EL (cell line): Measurements from ENCODE around the gene AIG1.
A peak's percentile ranks its signal among the peaks of the same experiment; 100 is the strongest.
"Not testable (repeated sequence)": the region's sequence is repeated elsewhere in the genome, so short reads cannot be mapped to it uniquely, and the experiment has no call there.

Source experiments
- DNase-seq: peaks from one replicate; pipeline ENCODE4 v3.0.0-alpha.2; 2016

Gene AIG1

DNA sequence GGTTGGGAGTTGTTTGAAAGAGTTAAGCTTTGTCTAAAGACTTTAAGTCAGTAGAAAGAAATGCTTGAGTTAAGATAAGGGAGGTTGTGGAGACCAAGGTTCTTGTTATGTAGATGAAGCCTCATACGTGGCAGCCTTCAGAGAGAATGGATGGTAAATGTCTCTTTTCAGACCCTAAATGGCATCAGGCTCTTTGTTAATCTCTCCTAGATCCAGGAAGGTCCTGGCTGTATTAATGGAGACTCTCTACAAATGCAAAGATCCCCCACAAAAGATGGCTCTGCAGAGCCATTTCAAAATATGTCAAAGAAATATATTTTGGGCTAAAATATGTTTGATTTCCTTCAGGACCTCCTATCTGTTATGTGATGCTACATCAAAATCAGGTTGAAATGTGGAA lies 228.2 kb downstream of the AIG1 start:
- DNase-seq, result no peak

DNA sequence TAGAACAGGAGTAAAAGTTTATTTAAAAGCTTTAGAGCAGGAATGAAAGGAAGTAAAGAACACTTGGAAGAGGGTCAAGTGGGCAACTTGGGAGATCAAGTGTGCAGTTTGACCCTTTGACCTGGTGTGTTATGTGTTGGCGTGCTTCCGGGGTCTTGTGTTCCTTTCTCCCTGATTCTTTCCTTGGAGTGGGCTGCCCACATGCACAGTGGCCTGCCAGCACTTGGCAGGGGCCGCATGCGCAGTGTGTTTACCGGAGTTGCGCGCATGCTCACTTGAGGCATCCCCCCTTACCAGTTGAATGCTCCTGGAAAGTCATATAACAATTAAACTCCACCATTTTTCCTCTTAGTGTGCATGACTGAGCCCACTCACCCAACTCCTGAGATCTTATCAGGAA lies 229.5 kb downstream of the AIG1 start:
- DNase-seq, result no peak

DNA sequence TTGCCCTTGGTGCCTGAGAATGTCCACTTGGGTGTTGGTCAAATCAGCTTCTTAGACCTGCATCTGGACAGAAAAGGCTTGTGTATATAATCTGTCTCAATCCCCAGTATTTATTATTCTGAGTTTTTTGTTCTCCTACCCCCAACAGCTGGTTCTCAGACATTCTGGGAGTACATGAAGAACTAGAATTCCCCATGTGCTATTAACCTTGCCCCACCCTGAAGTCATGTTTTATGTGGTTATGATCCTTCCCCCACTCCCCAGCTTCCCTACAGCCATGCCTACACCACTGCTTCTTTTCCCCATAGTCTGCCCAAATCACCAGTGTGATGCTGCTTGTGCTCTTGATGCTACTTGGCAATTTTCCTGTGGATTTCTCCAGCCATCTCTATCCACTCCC lies 232.8 kb downstream of the AIG1 start:
- DNase-seq, result no peak

DNA sequence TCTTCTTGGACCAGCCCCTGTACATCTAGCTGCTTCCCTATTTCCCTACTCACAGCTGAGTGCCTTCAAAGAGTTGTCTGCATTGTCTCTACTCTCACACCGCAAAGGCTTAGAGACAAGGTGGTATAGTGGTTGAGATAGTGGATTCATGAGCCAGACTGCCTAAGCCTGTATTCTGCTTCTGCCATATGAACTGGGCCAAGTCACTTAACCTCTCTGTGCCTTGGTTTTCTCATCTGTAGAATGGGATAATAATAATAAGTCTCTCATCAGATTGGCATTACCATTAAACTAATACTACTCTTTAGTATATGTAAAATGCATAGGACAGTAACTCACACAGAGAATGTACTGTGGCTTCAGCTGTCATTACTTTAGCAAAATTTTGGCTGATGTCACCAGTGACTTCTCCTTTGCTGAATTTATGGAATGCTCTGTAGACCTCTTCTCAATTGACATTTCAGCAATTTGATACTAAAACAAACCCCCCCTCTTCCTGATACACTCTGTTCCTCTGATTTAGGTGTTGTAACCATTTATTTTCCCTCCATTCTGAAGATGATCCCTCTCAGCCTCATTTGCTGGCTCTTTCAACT lies 233.7 kb downstream of the AIG1 start:
- DNase-seq, result no peak

DNA sequence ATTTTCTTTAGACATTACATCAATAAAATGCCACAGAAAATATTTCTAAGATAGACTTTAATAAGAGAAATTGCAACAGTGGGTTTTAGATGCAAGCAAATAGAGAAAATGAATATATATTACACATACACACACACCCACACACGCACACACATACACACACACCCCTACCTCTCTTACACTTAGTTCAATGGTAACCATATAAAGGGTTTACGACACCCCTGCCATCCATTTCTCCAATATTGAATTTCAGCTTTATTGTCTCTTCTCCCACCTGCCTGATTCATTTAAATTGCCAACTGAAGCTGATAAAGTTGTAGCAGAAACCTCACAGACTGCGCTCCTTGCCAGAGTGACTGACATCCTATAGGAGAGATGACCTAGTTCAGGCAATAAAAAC lies 235.2 kb downstream of the AIG1 start:
- DNase-seq, result no peak

DNA sequence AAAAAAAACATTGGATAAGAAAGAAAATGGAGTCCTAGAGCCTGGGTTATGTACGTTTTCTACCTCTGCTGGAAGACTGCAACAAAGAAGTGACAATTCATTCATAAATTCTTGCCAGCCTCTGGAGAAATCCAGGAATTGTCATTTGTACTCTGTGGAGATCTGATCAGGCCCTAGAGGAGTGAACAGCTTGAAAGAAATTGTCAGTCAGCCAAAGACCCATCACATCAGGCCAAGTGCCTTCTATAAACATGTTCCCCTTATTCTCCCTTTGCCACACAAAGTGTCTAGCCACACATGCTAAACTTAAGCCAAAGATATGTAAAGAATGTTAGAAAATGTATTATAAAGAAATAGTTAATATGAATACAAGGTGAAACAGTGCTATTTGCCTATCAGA lies 237.4 kb downstream of the AIG1 start:
- no peak for DNase-seq

DNA sequence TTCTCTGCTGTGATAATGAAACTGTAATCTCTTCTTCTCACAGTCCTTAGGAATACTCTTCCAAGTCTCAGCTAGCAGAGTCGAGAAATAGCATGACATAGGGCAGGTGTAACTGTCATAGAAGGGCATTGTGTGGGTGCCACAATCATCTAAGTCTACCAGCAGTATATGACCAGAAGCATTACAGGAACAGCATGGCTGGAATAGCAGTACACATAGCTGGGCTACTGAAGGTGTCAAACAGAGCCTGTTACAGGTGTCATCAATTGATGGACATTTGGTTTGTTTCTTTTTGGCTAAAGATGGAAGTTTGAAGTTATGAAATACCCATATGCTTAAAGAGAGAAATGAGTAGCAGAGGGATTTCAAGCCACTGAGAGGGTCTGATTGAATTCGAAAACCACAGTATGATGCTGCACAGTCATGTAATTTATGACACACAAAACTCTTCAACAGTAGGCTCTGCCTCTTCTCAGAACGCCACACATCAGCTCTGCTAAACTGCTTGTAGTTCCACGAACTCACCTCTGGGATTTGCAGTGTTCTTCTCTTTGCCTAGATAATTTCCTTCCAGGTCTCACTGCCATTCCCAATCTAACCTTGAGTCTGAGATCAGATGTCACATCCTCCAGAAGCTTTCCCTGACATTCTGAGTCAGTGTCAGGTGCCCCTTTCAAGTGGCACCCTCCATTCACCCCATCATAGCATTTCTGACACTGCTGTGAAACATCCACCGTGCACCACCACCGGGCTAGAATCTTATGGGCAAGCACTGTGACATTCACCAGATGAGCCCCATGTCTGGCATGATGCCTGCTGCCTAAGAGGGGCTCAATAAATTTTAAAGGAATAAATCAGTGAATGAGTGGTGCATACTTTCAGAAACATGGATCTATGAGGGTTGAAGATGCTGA lies 238.8 kb downstream of the AIG1 start:
- DNase-seq, result no peak

DNA sequence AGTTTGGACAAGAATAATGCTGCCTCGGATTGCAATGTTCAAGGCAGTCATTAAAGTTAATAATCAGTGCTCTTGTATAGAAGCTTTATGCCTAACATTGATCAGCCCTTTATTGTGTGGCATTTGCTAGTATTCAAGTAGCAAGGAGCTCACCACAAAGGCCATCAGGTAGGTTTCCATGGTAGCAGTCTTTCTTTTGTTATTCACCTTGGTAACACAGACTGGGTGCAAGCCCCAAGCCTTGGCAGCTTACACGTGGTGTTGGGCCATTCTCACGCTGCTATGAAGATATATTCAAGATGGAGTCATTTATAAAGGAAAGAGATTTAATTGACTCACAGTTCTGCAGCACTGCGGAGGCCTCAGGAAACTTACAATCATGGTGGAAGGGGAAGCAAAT lies 240.5 kb downstream of the AIG1 start:
- DNase-seq, result no peak

DNA sequence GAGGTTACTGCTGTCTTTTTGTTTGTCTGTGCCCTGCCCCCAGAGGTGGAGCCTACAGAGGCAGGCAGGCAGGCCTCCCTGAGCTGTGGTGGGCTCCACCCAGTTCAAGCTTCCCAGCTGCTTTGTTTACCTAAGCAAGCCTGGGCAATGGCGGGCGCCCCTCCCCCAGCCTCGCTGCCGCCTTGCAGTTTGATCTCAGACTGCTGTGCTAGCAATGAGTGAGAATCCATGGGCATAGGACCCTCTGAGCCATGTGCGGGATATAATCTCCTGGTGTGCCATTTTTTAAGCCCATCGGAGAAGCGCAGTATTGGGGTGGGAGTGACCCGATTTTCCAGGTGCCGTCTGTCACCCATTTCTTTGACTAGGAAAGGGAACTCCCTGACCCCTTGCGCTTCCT lies 247.1 kb downstream of the AIG1 start:
- DNase-seq, result not testable (repeated sequence)

DNA sequence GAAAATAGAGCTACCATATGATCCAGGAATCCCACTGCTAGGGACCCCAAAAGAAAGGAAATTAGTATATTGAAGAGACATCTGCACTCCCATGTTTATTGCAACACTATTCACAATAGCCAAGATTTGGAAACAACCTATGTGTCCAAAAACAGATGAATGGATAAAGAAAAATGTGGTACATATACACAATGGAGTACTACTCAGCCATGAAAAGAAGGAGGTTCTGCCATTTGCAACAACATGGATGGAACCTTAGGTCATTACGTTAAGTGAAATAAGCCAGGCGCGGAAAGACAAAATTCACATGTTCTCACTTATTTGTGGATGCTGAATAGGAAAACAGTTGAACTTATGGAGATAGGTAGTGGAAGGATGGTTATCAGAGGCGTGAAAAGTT lies 252.5 kb downstream of the AIG1 start:
- no peak for DNase-seq

DNA sequence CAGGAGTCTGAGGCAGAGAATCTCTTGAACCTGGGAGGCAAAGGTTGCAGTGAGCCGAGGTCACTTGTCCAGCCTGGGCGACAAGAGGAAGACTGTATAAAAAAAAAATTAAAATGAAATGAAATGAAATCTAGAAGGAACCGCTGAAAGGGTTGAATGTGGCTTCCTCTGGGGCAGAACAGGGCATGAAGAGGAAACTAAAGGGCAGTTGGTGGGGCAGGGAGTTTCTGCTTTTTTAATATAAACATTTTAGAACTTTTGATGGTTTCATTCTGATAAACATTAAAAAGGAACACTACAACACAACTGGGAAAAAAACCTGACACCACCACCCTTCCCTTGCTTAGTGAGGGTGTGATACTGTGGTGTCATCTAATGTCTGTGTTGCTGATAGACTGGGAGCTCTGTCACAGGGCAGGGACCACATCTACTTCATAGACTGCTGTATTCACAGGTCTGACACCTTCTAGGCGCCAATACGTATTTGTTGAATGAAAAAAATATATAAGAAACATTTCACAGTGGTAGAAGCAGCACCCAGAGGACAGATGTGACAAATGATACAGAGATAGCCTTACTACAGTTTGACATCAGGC lies 260.9 kb downstream of the AIG1 start:
- no peak for DNase-seq

DNA sequence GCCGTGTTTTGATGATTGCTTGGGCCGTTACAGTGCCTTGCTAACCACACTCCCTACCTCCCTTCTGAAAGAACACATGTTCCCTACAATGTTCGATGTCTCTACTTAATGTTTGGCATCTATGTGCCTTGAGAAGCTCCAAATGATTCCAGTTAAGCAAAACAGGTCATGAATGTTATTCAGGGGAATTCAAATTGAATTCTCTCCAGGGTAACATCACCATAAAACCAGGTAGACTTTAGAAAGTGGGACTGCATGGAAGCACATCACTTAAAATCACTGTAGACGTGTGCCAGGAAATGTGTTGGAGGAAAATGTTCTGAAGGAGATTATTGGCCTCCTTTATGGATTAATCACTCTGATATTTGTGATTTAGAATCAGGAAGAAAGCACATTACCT lies 261.7 kb downstream of the AIG1 start:
- DNase-seq, result no peak

DNA sequence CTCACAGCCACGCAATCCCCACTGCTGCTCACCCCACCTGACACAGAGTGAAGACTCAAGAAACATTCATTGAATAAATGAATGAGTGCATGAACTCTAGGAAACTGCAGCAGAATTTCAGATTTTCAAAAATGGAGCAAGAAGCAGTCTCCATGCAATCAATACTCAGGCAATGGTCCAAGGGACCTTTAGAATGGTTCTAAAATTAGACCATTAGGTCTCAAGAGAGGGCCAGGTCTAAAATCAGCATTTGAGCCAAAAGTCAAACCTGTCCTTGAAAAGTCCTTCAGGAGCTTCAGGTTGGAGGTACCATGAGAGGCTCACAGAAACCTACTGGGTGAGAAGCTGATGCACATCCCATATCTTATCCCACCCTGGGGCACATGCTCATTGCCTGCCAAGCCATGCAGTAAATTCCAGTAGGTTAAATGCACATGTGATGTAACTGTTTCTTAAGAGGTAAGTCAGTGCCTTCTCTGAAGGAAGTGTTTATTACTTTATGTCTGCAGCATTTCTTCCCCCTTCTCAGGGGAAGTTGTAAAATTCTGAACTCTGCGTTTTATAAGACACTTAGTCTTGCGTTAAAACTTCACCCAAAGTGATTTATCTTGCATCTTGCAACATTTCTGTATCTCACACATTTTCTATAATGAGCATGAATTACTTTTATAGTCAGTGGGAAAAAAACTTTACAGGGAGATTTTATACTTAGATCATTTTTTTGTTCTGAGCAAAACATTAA lies 263.2 kb downstream of the AIG1 start:
- DNase-seq, result no peak

DNA sequence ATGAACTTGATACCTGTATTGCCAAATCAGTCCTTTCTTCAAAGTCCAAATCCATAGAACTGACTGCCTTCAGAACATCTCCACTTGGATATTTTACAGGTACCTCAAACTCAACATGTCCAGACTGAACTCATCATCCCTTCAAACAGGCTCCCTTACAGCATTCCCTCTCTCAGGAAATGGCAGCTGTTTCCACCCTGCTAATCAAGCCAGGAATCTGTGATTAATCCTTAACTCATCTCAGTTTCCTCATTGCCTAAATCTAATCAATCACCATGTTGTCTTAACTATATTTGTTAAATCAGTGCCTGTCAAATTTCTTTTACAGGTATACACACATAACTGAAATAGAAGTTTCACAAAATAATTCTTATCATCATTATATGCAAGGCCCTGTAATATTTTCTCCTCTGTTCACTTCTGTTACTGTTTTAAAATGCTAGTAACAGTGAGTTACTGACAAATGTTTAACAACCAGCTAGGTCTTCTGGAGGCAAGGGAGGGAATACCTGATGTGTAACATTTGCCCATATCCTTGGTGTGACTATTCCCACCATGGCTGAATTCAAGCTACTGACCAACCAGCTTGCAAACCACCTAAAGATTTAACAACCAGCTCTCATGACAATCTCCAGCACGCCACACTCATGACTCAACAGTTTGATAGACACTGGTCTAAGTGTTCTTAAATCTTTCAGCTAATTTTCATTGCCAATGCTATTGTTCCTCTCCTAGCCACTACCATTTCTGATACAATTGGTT lies 264.9 kb downstream of the AIG1 start:
- peak; percentile 57 for DNase-seq

DNA sequence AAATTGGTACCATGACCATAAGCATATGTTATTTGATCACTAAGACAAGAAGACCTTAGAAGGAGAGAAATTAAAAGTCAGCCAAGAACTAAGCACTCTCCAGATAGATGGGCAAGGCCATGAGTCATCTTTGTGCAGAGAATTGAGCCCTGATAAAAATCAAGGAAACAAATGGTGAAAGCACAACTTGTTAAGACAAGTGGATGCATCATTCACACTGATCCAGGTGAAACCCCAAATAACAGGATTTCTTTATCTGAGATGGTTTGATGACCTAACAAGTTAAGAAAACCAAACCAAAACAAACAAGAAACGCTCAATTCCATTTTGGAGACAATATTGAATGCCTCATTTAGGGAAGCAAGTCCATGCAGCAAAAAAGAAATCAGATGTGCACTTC lies 268.2 kb downstream of the AIG1 start:
- DNase-seq, result peak; percentile 43

DNA sequence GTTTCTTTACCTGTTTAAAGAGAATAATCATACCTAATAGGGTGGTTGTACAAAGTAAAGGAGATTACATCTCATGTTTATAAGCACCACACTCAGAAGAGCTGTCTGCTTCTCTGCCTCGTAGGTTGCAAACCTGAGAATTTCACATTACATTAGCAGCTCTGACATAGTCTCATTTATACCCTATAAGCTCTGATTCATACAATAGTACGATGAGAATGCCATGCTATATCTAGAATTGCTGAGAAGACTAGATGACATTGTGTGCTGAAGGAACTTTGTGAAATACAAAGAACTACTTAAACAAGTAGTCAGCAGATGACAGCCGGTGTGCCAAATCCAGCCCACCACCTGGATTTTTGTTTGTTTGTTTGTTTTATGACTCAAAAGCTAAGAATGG lies 268.6 kb downstream of the AIG1 start:
- no peak for DNase-seq

DNA sequence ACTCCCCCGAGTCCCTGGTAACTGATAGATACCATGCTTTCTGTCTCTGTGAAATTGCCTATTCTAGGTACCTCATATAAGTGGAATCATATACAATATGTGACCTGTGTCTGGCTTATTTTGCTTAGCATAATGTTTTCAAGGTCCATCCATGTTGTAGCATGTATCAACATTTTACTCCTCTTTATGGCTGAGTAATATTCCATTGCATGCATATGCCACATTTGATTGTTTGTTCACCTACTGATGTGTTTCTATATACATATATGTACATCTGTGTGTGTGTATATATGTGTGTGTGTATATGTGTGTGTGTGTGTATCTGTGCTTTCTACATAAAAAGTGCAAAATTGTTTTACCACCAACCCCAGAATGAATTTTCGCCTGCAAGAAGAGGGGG lies 270.7 kb downstream of the AIG1 start:
- DNase-seq, result no peak

DNA sequence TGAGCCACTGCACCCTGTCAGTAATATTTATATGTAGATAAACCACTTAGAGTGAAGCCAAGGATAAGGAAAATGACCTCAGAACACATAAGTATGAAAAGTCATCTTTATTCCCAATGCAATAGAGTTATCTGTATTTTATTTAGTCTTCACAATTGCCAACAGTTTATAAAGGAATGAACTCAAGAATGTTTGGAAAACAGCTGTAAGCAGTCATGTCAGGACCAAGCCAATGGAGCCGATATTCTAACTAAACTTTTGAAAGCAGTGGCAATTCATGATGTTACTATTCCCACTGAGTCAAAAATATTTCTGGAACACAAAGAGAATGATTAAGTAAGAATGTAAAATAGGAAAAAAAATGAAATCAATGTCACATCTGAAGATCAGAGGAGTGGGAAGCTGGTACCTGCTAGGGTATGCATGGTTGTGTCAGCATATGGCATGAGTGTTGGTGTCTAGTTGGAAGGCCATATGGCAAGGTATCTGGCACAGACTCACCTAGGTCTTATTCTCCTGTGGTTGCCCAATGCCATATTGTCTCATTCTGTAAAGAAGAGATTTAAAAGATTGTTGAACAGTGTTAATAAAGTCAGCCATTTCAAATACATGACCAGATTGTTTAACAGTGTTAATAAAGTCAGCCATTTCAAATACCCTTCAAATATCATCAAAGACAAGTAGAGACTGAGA lies 271.6 kb downstream of the AIG1 start:
- DNase-seq, result no peak

DNA sequence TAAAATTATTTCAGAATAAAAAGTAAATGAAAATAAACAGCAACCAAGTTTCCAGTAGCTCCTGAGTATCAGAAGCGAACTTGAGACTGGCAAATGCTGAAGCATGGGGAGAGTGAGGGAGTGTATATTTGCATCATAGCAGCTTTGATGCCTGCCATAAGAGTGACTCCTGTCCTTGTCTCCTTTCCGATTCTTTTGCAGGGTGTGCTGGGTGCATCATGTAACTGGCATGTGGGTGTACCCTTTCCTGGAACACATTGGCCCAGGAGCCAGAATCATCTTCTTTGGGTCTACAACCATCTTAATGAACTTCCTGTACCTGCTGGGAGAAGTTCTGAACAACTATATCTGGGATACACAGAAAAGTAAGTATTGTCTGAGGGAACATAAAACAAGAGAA lies 272.4 kb downstream of the AIG1 start:
- DNase-seq, result peak; percentile 36

DNA sequence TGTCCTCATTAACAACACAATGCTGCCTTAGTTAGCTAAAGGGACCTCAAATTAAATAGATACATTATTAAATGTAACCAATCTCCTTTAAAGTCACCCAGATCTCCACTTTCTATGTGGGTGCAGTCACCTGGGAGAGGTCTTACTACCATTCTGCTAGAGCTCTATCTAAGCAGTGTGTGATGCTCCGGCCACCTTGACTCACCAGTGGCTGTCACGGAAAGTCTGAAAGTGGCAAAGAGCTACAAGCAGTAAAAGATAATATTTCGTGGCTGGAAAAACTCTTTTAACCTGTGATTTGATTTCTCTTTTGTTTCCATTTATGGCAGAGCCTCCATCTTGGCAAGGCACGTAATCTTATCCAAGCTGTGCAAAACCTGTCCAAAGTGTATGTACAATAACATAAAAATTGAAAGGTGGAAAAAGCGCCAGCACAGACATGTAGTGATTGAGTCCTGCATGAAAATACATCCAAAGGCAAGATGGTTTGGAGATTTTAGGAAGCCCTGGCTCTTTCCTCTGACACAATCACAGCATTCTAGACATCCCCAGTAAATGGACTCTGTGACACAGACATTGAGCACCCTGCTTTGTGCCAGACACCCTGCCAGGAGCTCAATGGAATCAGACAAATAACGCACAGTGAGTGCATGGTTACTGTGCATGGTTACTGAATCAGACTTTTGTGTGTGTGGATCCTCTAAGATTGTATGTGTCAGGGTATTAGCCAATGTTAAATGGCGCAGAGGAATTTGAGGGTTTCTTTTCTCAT lies 273.2 kb downstream of the AIG1 start:
- DNase-seq, result no peak

DNA sequence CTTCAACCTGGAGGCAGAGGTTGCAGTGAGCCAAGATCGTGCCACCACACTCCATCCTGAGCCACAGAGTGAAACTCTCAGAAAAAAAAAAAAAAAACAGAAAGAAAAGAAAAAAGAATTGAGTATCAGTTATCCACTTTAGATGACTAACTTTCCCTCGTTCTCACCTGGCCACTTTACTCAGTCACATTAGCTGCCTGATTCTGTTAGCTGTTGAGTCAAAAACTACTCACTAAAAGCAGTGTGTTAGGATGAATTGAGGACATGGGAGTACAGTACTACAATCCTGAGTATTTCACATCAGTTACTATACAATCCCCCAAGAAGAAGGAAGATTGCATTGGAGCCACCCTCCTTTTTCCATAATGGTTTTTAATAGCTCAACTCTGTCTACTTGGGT lies 275.2 kb downstream of the AIG1 start:
- DNase-seq, result no peak
